Heart right ventricle (tissue), 16 donors: ENCODE measurements around the gene SAP30. TPM values are rescaled to one million over a fixed set of nuclear protein-coding genes. Genes with fewer than 3 reads are reported as not detected.

Source experiments
- ATAC-seq, 8 donors: fragments of 200-7000 bp; cut with Tn5 transposase; one replicate each; pipeline ENCODE4 v1.9.1; 2020; ENCODE audit warnings: mild to moderate bottlenecking in 8 of 8, moderate library complexity in 8 of 8, moderate number of reproducible peaks in 1 of 8
- DNase-seq, 2 donors: peaks; one replicate each; pipeline ENCODE4 v3.0.0-alpha.2; 2020
- H3K27ac ChIP-seq, 10 donors: fragments of 200-600 bp; sonication (generic) in 2 of 10; one replicate each; pipeline versions ENCODE4 v1.5.0 to v1.8.0; 2020 to 2022; ENCODE audit warnings: mild to moderate bottlenecking in 3 of 10
- H3K27me3 ChIP-seq, 7 donors: fragments of 200-600 bp; one replicate each; pipeline ENCODE4 v1.8.0; 2021 to 2022; ENCODE audit warnings: mild to moderate bottlenecking in 2 of 7
- H3K36me3 ChIP-seq, 9 donors: fragments of 200-600 bp; sonication (generic) in 1 of 9; one replicate each; pipeline versions ENCODE4 v1.5.0 to v1.8.0; 2020 to 2022; ENCODE audit warnings: mild to moderate bottlenecking in 2 of 9
- H3K4me1 ChIP-seq, 9 donors: fragments of 200-600 bp; sonication (generic) in 1 of 9; one replicate each; pipeline versions ENCODE4 v1.5.0 to v1.8.0; 2020 to 2022; ENCODE audit warnings: mild to moderate bottlenecking in 4 of 9
- H3K4me3 ChIP-seq, 10 donors: fragments of 200-600 bp; sonication (generic) in 2 of 10; one replicate each; pipeline versions ENCODE4 v1.5.0 to v1.8.0; 2020 to 2022; ENCODE audit warnings: mild to moderate bottlenecking in 7 of 10, moderate library complexity in 2 of 10
- H3K9me3 ChIP-seq, 11 donors: fragments of 200-600 bp in 10 of 11; sonication (generic) in 2 of 11; one replicate each; pipeline versions ENCODE4 v1.5.0 to v1.8.0; 2013 to 2022; ENCODE audit warnings: mild to moderate bottlenecking in 2 of 11, control low read depth in 1 of 11, moderate library complexity in 1 of 11
- CTCF ChIP-seq, 9 donors: fragments of 200-600 bp; sonication (generic) in 2 of 9; IDR thresholded peaks; one replicate each; pipeline versions ENCODE4 v1.5.0 to v1.8.0; 2021 to 2022; ENCODE audit warnings: antibody characterized with exemption in 9 of 9, mild to moderate bottlenecking in 5 of 9, moderate library complexity in 1 of 9
- WGBS, 2 donors: extraction: QIAGEN DNeasy Blood & Tissue Kit; methylation state at CpG; one replicate each; pipeline ENCODE4 v1.1.7; 2013; ENCODE audit warnings: inconsistent platforms in 1 of 2; 5-methylcytosine and 5-hydroxymethylcytosine counted together
- intact Hi-C, 10 donors: fragments of 100-400 bp; cut with DNase I; formaldehyde crosslinking; loops; one replicate each; pipeline versions ENCODE4 v1.11.1 to v1.14.2; 2022
- polyA plus RNA-seq, 2 donors: library from polyadenylated mRNA; stranded (reverse); fragments of 200-250 nt; gene quantifications; one replicate each; pipeline ENCODE4 v1.2.3, GENCODE V29; 2013
- total RNA-seq, 10 donors: library from RNA; stranded (reverse); fragmentation: NEBNext Ultra II Directional in 3 of 10; extraction: Animal tissue kit (Norgen Biotek cat#: 25700) in 3 of 10; gene quantifications; one replicate each; pipeline versions ENCODE4 v1.2.1 to v1.2.4, GENCODE V29; 2021 to 2023
- donor health status: Arrhythmogenic right ventricular cardiomyopathy.
- donor health status: ischemic (EF 13 %, LVEDD 7.1; RV severe dilation, severe dysfunction).
- donor health status: healthy with polysubstance abuse.
- donor health status: DM: no; HTN: yes; CAD: no.
- donor health status: DM: no; HTN: no; CAD: no.
- donor health status: ischemic (EF 25% LVEDD 6.9; RV normal size, moderate dysfunction).
- donor health status: ischemic (EF 25% LVEDD 5.7; RV mildly dilated, moderate dysfunction).
- donor health status: healthy.
- donor health status: DM: yes; HTN: yes; CAD: no.
- donor health status: Ischemic cardiomyopathy.
- donor health status: ischemic (EF 35%, LVEDD 5.7; RV mildly dilated, moderate dysfunction).
- donor health status: nonischemic (EF 11% LVEDD 7.7; RV severe dilation, severe dysfunction).
- donor health status: DM: yes; HTN: yes; CAD: no.
- donor health status: PGD.
- donor health status: ischemic (EF 29% LVEDD 5.4; RV normal size, mild dysfunction).
- donor health status: nonischemic (EF 23%, LVEDD 6.1; RV moderate dilation, normal function).

Gene SAP30
- total and polyA plus RNA-seq, 12 donors, result 4.0 to 22.2 (median 12.3) TPM

DNA sequence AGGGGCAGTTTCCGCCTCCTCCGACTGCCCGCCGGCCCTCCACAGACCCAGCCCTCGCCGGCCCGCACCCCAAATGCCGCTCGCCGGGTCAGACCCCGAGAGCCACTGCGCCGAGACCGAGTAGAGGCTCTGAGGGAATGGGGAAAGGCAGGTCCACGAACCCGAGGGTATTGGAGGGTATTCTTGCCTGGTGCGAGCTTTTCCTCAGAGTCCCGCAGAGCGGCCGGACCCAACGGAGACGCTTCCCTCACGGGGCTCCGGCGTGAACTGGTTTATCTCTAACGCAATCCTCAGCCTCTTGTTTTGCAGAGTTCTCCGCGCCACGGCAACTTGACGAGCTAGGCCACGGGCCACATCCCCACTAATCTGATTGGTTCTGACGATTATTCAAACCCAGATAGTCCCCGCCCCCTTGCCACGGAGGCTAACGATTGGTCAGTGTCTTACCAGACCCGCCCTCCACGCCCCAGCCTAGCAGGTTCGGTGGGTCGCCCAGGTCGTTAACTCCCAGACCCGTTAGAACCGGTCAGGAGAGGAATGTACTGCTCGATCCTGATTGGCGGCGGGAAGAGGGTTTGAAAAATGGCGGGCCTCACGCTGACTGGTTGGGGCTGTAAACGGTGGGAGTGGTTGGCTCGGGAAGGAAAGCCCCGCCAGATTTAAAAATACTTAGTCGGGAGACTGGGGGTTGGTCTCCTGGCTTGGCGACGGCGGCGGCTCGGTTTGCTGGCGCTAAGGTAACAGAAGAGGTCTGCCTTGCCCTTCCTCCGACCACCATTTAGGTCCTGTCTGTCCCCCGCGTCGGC lies 36.5 kb upstream of the SAP30 start, which contains the start of gene HMGB2:
TSS of gene HMGB2 (minus strand) at position 274 of the 806 bp plus-strand sequence. CDS start 709 bp downstream, outside the sequence.
- Histone ChIP-seq H3K27ac (peak within 1 kb of the TSS; percentile 92 to 100 (median 98)), H3K4me3 (peak within 1 kb of the TSS; percentile 69 to 100 (median 92)), H3K27me3 (no peaks in the 10 kb centered on the region), H3K36me3 (peaks cover 0 to 37% (median 12%) of the 10 kb centered on the region in 9 donors), H3K9me3 (no peaks in the 10 kb centered on the region), H3K4me1 (peaks cover 12 to 40% (median 26%) of the 10 kb centered on the region in 9 donors)
- 0% methylated on average over 61 of the region's 61 CpGs for WGBS, 2 donors
- peak; percentile 97 to 100 (median 98) for ATAC-seq
- intact Hi-C loops, result loop anchor here in 8 of 10 donors (1.0 to 5.0 kb wide), 5 partner anchors 35 to 39 kb away; partner anchors contain the start of gene SAP30 (in 5 of the 8)
- no peak for TF ChIP-seq CTCF (IDR thresholded peaks at IDR 0.05)
- DNase-seq, result peak; percentile 99 to 100

GRCh38 chr4:173334891-173335752 lies 35.6 kb upstream of the SAP30 start:
- peaks cover 12 to 38% (median 26%) of the 10 kb centered on the region in 9 donors for H3K4me1 ChIP-seq
- TF ChIP-seq CTCF (IDR thresholded peaks at IDR 0.05), result no peak
- ATAC-seq, result peak; percentile 23 to 72 (median 64)
- peak; percentile 68 for DNase-seq
- peaks cover 0 to 29% (median 10%) of the 10 kb centered on the region in 9 donors for H3K36me3 ChIP-seq
- intact Hi-C loops, result loop anchor here in 8 of 10 donors (1.0 to 5.0 kb wide), 5 partner anchors 34 to 38 kb away; partner anchors contain the start of gene SAP30 (in 5 of the 8)
- H3K27ac ChIP-seq, result peak overlapping the region; percentile 41 to 100 (median 87)
- 1 to 2% methylated on average over 52 of the region's 52 CpGs for WGBS, 2 donors
- H3K4me3 ChIP-seq, result peak overlapping the region; percentile 69 to 100 (median 92)
- H3K9me3 ChIP-seq, result no peaks in the 10 kb centered on the region
- no peaks in the 10 kb centered on the region for H3K27me3 ChIP-seq

DNA sequence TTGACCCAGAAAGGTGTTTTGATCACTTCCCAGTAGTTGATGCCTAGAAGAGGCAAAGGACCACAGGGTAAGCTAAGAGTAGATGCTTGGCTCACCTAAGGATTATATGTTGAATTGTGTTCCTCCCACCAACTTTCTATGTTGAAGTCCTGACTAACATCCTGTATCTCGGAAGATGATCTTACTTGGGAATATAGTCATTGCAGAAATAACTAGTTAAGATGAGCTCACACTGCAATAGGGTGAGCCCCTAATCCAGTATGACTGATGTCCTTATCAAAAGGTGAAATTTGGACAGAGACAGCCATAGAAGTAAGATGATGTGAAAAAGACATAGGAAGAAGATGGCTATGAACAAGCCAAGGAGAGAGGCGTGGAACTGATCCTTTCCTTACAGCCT lies 33.3 kb upstream of the SAP30 start:
- no peak for TF ChIP-seq CTCF (IDR thresholded peaks at IDR 0.05)
- 97 to 98% methylated on average over 2 of the region's 2 CpGs for WGBS, 2 donors
- no peak for DNase-seq
- no peak for ATAC-seq
- intact Hi-C loops, result loop anchor here in 1 of 10 donors (2.0 kb wide), 1 partner anchor 29 kb away; no protein-coding TSS in a partner anchor
- Histone ChIP-seq H3K4me3 (no peak overlapping the region), H3K9me3 (no peaks in the 10 kb centered on the region), H3K27ac (no peak overlapping the region), H3K27me3 (no peaks in the 10 kb centered on the region), H3K4me1 (peaks cover 7 to 24% (median 15%) of the 10 kb centered on the region in 9 donors), H3K36me3 (peaks cover 0 to 5% (median 0%) of the 10 kb centered on the region in 9 donors)
